Gastroesophageal sphincter (tissue), 4 donors: ENCODE results near the gene GPX4. TPM values are rescaled to one million over a fixed set of nuclear protein-coding genes. Genes with fewer than 3 reads are reported as not detected.
"Not testable (repeated sequence)": the region's sequence is repeated elsewhere in the genome, so short reads cannot be mapped to it uniquely, and the experiment has no call there.

ENCODE experiments used
- ATAC-seq: fragments of 150-250 bp; one replicate; pipeline ENCODE4 v1.9.1; 2016; ENCODE audit warnings: mild to moderate bottlenecking, moderate library complexity
- H3K27ac ChIP-seq, 4 donors: fragments of 200-600 bp; sonication (generic) in 3 of 4; 1 replicate in 3 of 4; 2 replicates in 1 of 4; pipeline ENCODE4 v1.5.1; 2016 to 2019
- H3K27me3 ChIP-seq: fragments of 200-600 bp; sonication (generic); one replicate; pipeline ENCODE4 v1.5.1; 2019
- H3K36me3 ChIP-seq, 2 donors: fragments of 200-600 bp; sonication (generic); one replicate each; pipeline ENCODE4 v1.5.1; 2019; ENCODE audit warnings: control low read depth in 1 of 2
- H3K4me1 ChIP-seq, 3 donors: fragments of 200-600 bp; sonication (generic); 1 replicate in 2 of 3; 2 replicates in 1 of 3; pipeline ENCODE4 v1.5.1; 2016 to 2019; ENCODE audit warnings: control low read depth in 2 of 3
- H3K4me3 ChIP-seq, 2 donors: fragments of 200-600 bp; sonication (generic); one replicate each; pipeline ENCODE4 v1.5.1; 2019; ENCODE audit warnings: mild to moderate bottlenecking in 1 of 2, moderate library complexity in 1 of 2
- H3K9me3 ChIP-seq, 3 donors: fragments of 200-600 bp; sonication (generic); one replicate each; pipeline ENCODE4 v1.5.1; 2017 to 2019; ENCODE audit warnings: control low read depth in 2 of 3
- CTCF ChIP-seq, 4 experiments: fragments of 200-600 bp in 2 of 4; fragments of 450-650 bp in 2 of 4; sonication (generic) in 1 of 4; IDR thresholded peaks; one replicate each; pipeline ENCODE4 v1.5.1; 2017 to 2019; ENCODE audit warnings: antibody characterized with exemption in 4 of 4, mild to moderate bottlenecking in 2 of 4, moderate library complexity in 2 of 4
- EP300 ChIP-seq: sonication (generic); formaldehyde crosslinking; IDR thresholded peaks from one replicate; pipeline ENCODE4 v1.6.1; 2017; ENCODE audit warnings: antibody characterized with exemption, mild to moderate bottlenecking
- POLR2A ChIP-seq, 2 donors: fragments of 450-650 bp; IDR thresholded peaks; one replicate each; pipeline ENCODE4 v1.6.1; 2017; ENCODE audit warnings: antibody characterized with exemption in 2 of 2, mild to moderate bottlenecking in 2 of 2, moderate library complexity in 1 of 2
- POLR2AphosphoS5 ChIP-seq: sonication (generic); formaldehyde crosslinking; IDR thresholded peaks from one replicate; pipeline ENCODE4 v1.6.1; 2017; ENCODE audit warnings: antibody characterized with exemption
- WGBS, 2 donors: methylation state at CpG; one replicate each; pipeline ENCODE4 v1.1.5; 2018; ENCODE audit warnings: low coverage in 1 of 2; 5-methylcytosine and 5-hydroxymethylcytosine counted together
- total RNA-seq, 4 donors: library from RNA; depleted of rRNA; stranded (reverse); fragments of >200 nt; gene quantifications; one replicate each; pipeline ENCODE4 v1.1.0, GENCODE V29; 2016

Gene GPX4
- total RNA-seq, 4 donors from 2014 or later = 311 to 452 (median 349) TPM

- Histone ChIP-seq H3K27me3 (no peaks in the 10 kb centered on the region), H3K4me3 (no peak overlapping the region), H3K36me3 (peaks cover 0 to 66% of the 10 kb centered on the region in 2 donors), H3K9me3 (no peaks in the 10 kb centered on the region), H3K4me1 (peaks cover 0 to 70% (median 11%) of the 10 kb centered on the region in 3 donors), H3K27ac (no peak overlapping the region)
- TF ChIP-seq POLR2A (IDR thresholded peaks at IDR 0.05) (no peak), POLR2AphosphoS5 (no peak), CTCF (IDR thresholded peaks at IDR 0.05) (no peak), EP300 (no peak)
- no peak for ATAC-seq
- WGBS, 2 donors = 75% methylated on average over 5 of the region's 33 CpGs; no CpG with 5 or more reads in 1 of the 2 donors
Observed at GRCh38 chr19:1126984-1127760, 23.4 kb downstream of the GPX4 start.

- ATAC-seq = no peak
- Histone ChIP-seq H3K9me3 (no peaks in the 10 kb centered on the region), H3K4me1 (peaks cover 0 to 75% (median 20%) of the 10 kb centered on the region in 3 donors), H3K4me3 (no peak overlapping the region), H3K27ac (no peak overlapping the region), H3K36me3 (peaks cover 0 to 57% of the 10 kb centered on the region in 2 donors), H3K27me3 (no peaks in the 10 kb centered on the region)
- TF ChIP-seq POLR2AphosphoS5 = no peak
- TF ChIP-seq EP300 = no peak
- no peak for TF ChIP-seq POLR2A (IDR thresholded peaks at IDR 0.05)
- WGBS, 2 donors = 92 to 100% methylated on average over 1 to 17 of the region's 17 CpGs
Observed at GRCh38 chr19:1128106-1128505, 24.3 kb downstream of the GPX4 start.

- Histone ChIP-seq H3K4me1 (peaks cover 0 to 75% (median 23%) of the 10 kb centered on the region in 3 donors), H3K36me3 (peaks cover 0 to 47% of the 10 kb centered on the region in 2 donors)
- not testable (repeated sequence) for ATAC-seq, H3K27ac ChIP-seq, H3K4me3 ChIP-seq, H3K9me3 ChIP-seq, H3K27me3 ChIP-seq
- 90 to 100% methylated on average over 3 to 4 of the region's 7 CpGs for WGBS, 2 donors
Observed at GRCh38 chr19:1129084-1129483, 25.3 kb downstream of the GPX4 start.

- Histone ChIP-seq H3K9me3 (no peaks in the 10 kb centered on the region), H3K27ac (no peak overlapping the region), H3K4me3 (no peak overlapping the region), H3K36me3 (peaks cover 0 to 42% of the 10 kb centered on the region in 2 donors), H3K4me1 (peaks cover 0 to 75% (median 23%) of the 10 kb centered on the region in 3 donors), H3K27me3 (no peaks in the 10 kb centered on the region)
- no peak for TF ChIP-seq POLR2AphosphoS5
- TF ChIP-seq POLR2A (IDR thresholded peaks at IDR 0.05) = no peak
- no peak for TF ChIP-seq EP300
- TF ChIP-seq CTCF (IDR thresholded peaks at IDR 0.05) = no peak
- WGBS, 2 donors = 60 to 73% methylated on average over 1 to 3 of the region's 18 CpGs
- no peak for ATAC-seq
Observed at GRCh38 chr19:1129535-1129934, 25.7 kb downstream of the GPX4 start.

- peak overlapping the region; percentile 42 to 67 for H3K4me3 ChIP-seq
- H3K36me3 ChIP-seq = peaks cover 0 to 31% of the 10 kb centered on the region in 2 donors
- H3K27ac ChIP-seq = peak overlapping the region; percentile 54 to 87 (median 86)
- WGBS, 2 donors = 58% methylated on average over 7 of the region's 22 CpGs; no CpG with 5 or more reads in 1 of the 2 donors
- peaks cover 0 to 85% (median 28%) of the 10 kb centered on the region in 3 donors for H3K4me1 ChIP-seq
- no peaks in the 10 kb centered on the region for H3K27me3 ChIP-seq
- ATAC-seq = peak; percentile 3
- TF ChIP-seq CTCF (IDR thresholded peaks at IDR 0.05) = no peak
- no peaks in the 10 kb centered on the region for H3K9me3 ChIP-seq
Observed at GRCh38 chr19:1130771-1131717, 27.2 kb downstream of the GPX4 start.
